Measurements from ENCODE around the gene POLH. TPM values are rescaled to one million over a fixed set of nuclear protein-coding genes. Genes with fewer than 3 reads are reported as not detected.
"Not testable (repeated sequence)": the region's sequence is repeated elsewhere in the genome, so short reads cannot be mapped to it uniquely, and the experiment has no call there.

The POLH gene
- total and polyA plus RNA-seq, 2 experiments from 2014 or later = 5.8 to 7.9 TPM

DNA sequence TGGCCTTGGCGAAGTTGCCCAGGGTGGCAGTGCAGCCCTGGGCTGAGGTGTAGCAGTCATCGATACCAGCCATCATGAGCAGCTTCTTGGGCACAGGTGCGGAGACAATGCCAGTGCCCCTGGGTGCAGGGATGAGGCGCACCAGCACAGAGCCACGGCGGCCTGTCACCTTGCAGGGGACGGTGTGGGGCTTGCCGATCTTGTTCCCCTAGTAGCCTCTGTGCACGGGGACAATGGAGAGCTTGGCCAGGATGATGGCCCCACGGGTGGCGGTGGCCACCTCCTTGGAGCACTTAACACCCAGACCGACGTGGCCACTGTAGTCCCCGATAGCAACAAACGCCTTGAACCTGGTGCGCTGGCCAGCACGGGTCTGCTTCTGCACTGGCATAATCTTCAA, 37.0 kb upstream of the POLH start:
- peaks cover 71% of the 10 kb centered on the region for H3K36me3 Mint-ChIP-seq (ENCODE audit: low read depth)
- H3K4me3 Mint-ChIP-seq = not testable (repeated sequence)

DNA sequence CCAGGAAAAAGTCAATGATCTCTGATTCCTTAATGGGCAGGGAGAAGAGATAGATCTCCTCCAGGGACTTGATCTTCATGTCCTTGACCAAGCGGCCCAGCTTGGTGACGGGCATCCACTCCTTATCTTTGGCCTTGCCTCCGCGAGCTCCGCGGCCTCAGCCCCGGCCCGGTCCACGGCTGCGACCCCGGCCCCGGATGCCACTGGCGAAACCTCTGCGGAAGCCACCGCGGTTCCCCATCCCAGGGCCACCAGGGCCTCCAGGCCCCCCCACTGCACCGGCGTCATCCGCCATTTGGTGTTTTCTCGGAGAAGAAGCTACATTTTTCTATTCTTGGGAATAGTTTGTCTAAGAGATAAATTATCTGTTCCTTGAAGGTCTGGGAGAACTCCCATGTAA, 36.6 kb upstream of the POLH start:
- not testable (repeated sequence) for H3K4me2 ChIP-seq; H3K4me1 Mint-ChIP-seq; H3K9me3 Mint-ChIP-seq; H3K27me3 Mint-ChIP-seq (ENCODE audit: insufficient read depth, low read depth, poor library complexity); H3F3A ChIP-seq (replicated peaks; ENCODE audit: low read depth); H3K9me2 ChIP-seq (ENCODE audit: insufficient read depth); H3K27me3 ChIP-seq (ENCODE audit: insufficient read depth); H3K79me2 ChIP-seq (replicated peaks; ENCODE audit: insufficient read depth); H3K27ac Mint-ChIP-seq; H3K4me3 ChIP-seq; H3K27ac ChIP-seq (ENCODE audit: low read depth); ATAC-seq; H3K4me1 ChIP-seq (ENCODE audit: insufficient read depth); H3K4me3 Mint-ChIP-seq; H2AFZ ChIP-seq; DNase-seq (ENCODE audit: low spot score)
- peaks cover 73% of the 10 kb centered on the region for H3K36me3 Mint-ChIP-seq (ENCODE audit: low read depth)
- H3K36me3 ChIP-seq (ENCODE audit: insufficient read depth) = peaks cover 56% of the 10 kb centered on the region
- H4K20me1 ChIP-seq (replicated peaks; ENCODE audit: insufficient read depth) = peaks cover 13% of the 10 kb centered on the region

More for the DNA sequence above, 37.0 kb upstream of the POLH start:
- not testable (repeated sequence) for DNase-seq (ENCODE audit: low spot score); H2AFZ ChIP-seq; H3K27me3 ChIP-seq (ENCODE audit: insufficient read depth); H3K9me3 Mint-ChIP-seq; H3K4me1 ChIP-seq (ENCODE audit: insufficient read depth); H3K79me2 ChIP-seq (replicated peaks; ENCODE audit: insufficient read depth); H3K27ac Mint-ChIP-seq; H3K4me1 Mint-ChIP-seq; H3K27me3 Mint-ChIP-seq (ENCODE audit: insufficient read depth, low read depth, poor library complexity); H3K4me3 ChIP-seq; H3K9me2 ChIP-seq (ENCODE audit: insufficient read depth); H3F3A ChIP-seq (replicated peaks; ENCODE audit: low read depth); ATAC-seq; H3K4me2 ChIP-seq; H3K27ac ChIP-seq (ENCODE audit: low read depth)
- H4K20me1 ChIP-seq (replicated peaks; ENCODE audit: insufficient read depth) = peaks cover 13% of the 10 kb centered on the region
- H3K36me3 ChIP-seq (ENCODE audit: insufficient read depth) = peaks cover 55% of the 10 kb centered on the region

DNA sequence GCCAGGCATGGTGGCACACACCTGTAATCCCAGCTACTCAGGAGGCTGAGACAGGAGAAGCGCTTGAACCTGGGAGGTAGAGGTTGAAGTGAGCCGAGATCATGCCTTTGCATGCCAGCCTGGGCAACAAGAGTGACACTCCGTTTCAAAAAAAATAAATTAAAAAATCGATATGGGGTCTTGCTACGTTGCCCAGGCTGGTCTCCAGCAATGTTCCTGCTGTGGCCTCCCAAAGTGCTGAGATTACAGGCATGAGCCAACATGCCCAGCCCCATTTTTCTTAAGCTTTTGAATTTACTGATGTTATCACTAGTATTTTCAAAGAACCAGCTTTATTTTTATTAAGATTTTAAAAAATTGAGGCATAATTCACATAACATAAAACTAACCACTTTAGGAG, 35.5 kb upstream of the POLH start:
- no peaks in the 10 kb centered on the region for H3K9me2 ChIP-seq (ENCODE audit: insufficient read depth)
- no peak overlapping the region for H3K4me2 ChIP-seq
- H3K36me3 ChIP-seq (ENCODE audit: insufficient read depth) = peaks cover 65% of the 10 kb centered on the region
- peaks cover 77% of the 10 kb centered on the region for H3K36me3 Mint-ChIP-seq (ENCODE audit: low read depth)
- peaks cover 13% of the 10 kb centered on the region for H4K20me1 ChIP-seq (replicated peaks; ENCODE audit: insufficient read depth)
- H3K4me3 Mint-ChIP-seq = no peak overlapping the region
- no peak overlapping the region for H3K27ac Mint-ChIP-seq
- no peak overlapping the region for H2AFZ ChIP-seq
- H3K4me1 Mint-ChIP-seq = no peaks in the 10 kb centered on the region
- peaks cover 1% of the 10 kb centered on the region for H3K27me3 Mint-ChIP-seq (ENCODE audit: insufficient read depth, low read depth, poor library complexity)
- H3K79me2 ChIP-seq (replicated peaks; ENCODE audit: insufficient read depth) = no peaks in the 10 kb centered on the region
- H3K4me1 ChIP-seq (ENCODE audit: insufficient read depth) = no peaks in the 10 kb centered on the region
- H3K27ac ChIP-seq (ENCODE audit: low read depth) = no peak overlapping the region
- no peak for DNase-seq (ENCODE audit: low spot score)
- 0 out of 2 replicates have a peak, but pooled peaks cover 5% of the 10 kb centered on the region for H3F3A ChIP-seq (replicated peaks; ENCODE audit: low read depth)
- H3K27me3 ChIP-seq (ENCODE audit: insufficient read depth) = no peaks in the 10 kb centered on the region
- no peak for ATAC-seq
- H3K4me3 ChIP-seq = no peak overlapping the region
- no peaks in the 10 kb centered on the region for H3K9me3 Mint-ChIP-seq
- TF ChIP-seq POLR2AphosphoS5 (IDR thresholded peaks at IDR 0.05; ENCODE audit: low read depth) (no peak), EZH2phosphoT487 (IDR thresholded peaks at IDR 0.05; ENCODE audit: unreplicated experiment) (no peak), CREB1 (CRISPR knock-in tag; IDR thresholded peaks at IDR 0.05; ENCODE audit: low read depth) (no peak), EZH2 (IDR thresholded peaks at IDR 0.05; ENCODE audit: low read depth, unreplicated experiment) (no peak), ZNF114 (CRISPR knock-in tag; IDR thresholded peaks at IDR 0.05) (no peak)
- TF ChIP-seq, protein P1, sequence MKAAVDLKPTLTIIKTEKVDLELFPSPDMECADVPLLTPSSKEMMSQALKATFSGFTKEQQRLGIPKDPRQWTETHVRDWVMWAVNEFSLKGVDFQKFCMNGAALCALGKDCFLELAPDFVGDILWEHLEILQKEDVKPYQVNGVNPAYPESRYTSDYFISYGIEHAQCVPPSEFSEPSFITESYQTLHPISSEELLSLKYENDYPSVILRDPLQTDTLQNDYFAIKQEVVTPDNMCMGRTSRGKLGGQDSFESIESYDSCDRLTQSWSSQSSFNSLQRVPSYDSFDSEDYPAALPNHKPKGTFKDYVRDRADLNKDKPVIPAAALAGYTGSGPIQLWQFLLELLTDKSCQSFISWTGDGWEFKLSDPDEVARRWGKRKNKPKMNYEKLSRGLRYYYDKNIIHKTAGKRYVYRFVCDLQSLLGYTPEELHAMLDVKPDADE (IDR thresholded peaks at IDR 0.05) = no peak
- TF ChIP-seq, protein P2, sequence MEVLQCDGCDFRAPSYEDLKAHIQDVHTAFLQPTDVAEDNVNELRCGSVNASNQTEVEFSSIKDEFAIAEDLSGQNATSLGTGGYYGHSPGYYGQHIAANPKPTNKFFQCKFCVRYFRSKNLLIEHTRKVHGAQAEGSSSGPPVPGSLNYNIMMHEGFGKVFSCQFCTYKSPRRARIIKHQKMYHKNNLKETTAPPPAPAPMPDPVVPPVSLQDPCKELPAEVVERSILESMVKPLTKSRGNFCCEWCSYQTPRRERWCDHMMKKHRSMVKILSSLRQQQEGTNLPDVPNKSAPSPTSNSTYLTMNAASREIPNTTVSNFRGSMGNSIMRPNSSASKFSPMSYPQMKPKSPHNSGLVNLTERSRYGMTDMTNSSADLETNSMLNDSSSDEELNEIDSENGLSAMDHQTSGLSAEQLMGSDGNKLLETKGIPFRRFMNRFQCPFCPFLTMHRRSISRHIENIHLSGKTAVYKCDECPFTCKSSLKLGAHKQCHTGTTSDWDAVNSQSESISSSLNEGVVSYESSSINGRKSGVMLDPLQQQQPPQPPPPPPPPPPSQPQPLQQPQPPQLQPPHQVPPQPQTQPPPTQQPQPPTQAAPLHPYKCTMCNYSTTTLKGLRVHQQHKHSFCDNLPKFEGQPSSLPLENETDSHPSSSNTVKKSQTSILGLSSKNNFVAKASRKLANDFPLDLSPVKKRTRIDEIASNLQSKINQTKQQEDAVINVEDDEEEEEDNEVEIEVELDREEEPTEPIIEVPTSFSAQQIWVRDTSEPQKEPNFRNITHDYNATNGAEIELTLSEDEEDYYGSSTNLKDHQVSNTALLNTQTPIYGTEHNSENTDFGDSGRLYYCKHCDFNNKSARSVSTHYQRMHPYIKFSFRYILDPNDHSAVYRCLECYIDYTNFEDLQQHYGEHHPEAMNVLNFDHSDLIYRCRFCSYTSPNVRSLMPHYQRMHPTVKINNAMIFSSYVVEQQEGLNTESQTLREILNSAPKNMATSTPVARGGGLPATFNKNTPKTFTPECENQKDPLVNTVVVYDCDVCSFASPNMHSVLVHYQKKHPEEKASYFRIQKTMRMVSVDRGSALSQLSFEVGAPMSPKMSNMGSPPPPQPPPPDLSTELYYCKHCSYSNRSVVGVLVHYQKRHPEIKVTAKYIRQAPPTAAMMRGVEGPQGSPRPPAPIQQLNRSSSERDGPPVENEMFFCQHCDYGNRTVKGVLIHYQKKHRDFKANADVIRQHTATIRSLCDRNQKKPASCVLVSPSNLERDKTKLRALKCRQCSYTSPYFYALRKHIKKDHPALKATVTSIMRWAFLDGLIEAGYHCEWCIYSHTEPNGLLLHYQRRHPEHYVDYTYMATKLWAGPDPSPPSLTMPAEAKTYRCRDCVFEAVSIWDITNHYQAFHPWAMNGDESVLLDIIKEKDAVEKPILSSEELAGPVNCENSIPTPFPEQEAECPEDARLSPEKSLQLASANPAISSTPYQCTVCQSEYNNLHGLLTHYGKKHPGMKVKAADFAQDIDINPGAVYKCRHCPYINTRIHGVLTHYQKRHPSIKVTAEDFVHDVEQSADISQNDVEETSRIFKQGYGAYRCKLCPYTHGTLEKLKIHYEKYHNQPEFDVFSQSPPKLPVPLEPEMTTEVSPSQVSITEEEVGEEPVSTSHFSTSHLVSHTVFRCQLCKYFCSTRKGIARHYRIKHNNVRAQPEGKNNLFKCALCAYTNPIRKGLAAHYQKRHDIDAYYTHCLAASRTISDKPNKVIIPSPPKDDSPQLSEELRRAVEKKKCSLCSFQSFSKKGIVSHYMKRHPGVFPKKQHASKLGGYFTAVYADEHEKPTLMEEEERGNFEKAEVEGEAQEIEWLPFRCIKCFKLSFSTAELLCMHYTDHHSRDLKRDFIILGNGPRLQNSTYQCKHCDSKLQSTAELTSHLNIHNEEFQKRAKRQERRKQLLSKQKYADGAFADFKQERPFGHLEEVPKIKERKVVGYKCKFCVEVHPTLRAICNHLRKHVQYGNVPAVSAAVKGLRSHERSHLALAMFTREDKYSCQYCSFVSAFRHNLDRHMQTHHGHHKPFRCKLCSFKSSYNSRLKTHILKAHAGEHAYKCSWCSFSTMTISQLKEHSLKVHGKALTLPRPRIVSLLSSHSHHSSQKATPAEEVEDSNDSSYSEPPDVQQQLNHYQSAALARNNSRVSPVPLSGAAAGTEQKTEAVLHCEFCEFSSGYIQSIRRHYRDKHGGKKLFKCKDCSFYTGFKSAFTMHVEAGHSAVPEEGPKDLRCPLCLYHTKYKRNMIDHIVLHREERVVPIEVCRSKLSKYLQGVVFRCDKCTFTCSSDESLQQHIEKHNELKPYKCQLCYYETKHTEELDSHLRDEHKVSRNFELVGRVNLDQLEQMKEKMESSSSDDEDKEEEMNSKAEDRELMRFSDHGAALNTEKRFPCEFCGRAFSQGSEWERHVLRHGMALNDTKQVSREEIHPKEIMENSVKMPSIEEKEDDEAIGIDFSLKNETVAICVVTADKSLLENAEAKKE (CRISPR knock-in tag; IDR thresholded peaks at IDR 0.05) = no peak
- TF ChIP-seq, protein P3, sequence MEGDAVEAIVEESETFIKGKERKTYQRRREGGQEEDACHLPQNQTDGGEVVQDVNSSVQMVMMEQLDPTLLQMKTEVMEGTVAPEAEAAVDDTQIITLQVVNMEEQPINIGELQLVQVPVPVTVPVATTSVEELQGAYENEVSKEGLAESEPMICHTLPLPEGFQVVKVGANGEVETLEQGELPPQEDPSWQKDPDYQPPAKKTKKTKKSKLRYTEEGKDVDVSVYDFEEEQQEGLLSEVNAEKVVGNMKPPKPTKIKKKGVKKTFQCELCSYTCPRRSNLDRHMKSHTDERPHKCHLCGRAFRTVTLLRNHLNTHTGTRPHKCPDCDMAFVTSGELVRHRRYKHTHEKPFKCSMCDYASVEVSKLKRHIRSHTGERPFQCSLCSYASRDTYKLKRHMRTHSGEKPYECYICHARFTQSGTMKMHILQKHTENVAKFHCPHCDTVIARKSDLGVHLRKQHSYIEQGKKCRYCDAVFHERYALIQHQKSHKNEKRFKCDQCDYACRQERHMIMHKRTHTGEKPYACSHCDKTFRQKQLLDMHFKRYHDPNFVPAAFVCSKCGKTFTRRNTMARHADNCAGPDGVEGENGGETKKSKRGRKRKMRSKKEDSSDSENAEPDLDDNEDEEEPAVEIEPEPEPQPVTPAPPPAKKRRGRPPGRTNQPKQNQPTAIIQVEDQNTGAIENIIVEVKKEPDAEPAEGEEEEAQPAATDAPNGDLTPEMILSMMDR (conservative IDR thresholded peaks at IDR 0.05; ENCODE audit: low read depth in 2 of 2) = no peak

All from GM23338 (cell line).